ENCODE measurements around the gene MTHFR.

The MTHFR gene

DNA sequence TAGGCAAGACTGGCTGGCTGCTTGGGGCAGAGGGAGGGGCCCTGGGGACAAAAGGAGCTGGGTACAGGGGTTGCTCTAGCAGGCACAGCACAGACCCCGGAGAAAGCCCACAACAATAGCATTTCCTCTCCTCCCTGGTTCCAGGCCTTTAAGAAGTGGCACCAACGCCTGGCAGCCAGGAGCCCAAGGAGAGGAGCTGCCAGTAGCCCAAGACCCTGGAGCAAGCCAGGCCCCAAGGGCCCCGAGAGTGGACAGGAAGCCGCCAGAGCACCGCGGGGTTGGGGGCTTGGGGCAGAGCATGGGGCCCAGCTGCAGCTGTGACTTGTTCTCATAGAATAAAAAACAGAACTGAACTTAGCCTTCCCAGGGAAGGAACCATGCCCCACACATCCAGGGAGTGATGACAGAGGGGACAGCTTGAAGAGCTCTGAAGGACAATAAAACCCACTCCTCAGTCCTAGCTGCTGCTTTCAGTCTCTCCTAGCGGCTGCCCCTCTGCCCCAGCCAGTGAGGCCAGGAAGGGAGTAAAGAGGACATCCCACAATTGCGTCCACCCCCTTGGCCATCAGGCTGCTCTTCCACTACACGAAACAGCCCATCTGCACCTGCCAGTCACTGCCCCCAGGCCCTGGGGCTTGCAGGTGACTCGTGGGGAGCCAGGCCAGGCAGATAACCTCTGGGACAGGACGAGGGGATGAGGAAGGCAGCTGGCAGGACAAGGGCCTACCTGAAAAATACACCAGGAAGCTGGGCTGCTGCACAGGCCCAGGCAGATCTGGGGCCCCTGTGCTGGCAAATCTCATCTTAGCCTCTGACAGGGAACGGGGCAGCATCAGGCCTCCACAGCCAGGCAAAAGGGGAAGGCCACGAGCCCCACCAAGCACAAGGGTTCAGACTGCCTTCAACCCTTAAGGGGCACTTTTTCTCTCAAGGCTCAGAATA is 16.4 kb downstream of the MTHFR start:
- no peak for FAIRE-seq
- TF ChIP-seq, protein P1, sequence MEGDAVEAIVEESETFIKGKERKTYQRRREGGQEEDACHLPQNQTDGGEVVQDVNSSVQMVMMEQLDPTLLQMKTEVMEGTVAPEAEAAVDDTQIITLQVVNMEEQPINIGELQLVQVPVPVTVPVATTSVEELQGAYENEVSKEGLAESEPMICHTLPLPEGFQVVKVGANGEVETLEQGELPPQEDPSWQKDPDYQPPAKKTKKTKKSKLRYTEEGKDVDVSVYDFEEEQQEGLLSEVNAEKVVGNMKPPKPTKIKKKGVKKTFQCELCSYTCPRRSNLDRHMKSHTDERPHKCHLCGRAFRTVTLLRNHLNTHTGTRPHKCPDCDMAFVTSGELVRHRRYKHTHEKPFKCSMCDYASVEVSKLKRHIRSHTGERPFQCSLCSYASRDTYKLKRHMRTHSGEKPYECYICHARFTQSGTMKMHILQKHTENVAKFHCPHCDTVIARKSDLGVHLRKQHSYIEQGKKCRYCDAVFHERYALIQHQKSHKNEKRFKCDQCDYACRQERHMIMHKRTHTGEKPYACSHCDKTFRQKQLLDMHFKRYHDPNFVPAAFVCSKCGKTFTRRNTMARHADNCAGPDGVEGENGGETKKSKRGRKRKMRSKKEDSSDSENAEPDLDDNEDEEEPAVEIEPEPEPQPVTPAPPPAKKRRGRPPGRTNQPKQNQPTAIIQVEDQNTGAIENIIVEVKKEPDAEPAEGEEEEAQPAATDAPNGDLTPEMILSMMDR (IDR thresholded peaks at IDR 0.05; ENCODE audit: insufficient read depth, missing control alignments): no peak
- no peak for DNase-seq (ENCODE audit: insufficient read length, low spot score)

DNA sequence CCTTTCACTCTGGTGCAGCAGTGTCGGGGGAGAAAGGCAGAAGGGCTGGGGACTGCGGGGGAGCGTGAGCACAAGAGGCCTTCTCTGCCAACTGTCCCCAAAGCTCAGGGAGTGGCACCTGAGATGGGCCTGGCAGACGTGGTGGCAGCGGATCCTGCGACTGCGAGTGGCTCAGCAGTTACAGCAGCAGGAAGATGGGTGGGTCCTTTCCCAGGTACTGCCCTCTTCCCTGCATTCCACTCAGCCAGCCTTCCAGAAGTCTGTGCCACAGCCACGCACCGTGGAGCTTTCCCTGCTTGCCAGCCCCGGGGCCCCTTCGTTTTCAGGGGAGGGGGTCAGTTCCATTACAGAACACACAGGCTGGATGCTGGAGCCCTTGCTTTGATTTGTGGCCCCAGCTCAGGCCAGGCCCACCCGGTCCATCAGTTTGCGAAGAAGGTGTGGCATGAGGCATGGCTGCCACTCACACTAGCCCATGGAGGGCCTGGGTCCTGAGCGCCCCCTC is 17.2 kb downstream of the MTHFR start:
- FAIRE-seq (no peak), DNase-seq (ENCODE audit: insufficient read length, low spot score) (no peak)
- TF ChIP-seq, protein P1 (IDR thresholded peaks at IDR 0.05; ENCODE audit: insufficient read depth, missing control alignments): no peak

DNA sequence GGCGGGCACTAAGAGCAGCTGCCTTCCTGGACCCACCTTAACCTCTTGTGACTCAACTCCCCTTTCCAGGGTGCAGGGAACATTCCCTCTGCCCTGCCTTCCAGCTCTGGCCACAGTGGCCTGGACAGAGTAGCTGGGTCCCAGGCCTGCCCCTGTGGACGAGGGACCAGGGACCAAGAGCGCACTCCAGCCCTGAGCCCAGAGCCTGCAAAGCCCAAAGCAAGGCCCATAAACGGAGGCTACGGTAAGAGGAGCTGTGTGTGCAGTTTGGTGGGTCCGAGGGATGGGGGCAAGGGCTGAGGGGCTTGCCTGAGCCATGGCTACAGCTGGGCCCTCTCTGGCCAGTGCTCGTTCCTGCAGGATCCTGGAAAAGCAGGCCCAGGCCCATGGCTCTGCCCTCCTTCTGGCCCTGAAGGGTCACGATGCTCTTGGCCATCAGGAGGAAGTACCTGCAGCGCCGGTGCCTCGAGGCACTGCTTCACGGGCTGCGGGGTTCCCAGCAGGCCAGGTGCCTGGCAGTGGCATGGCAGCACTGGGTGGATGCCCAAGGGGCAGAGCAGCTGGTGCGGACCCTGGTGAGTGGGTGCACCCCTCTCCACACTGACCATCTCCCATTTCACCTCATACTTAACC is 17.8 kb downstream of the MTHFR start:
- FAIRE-seq (no peak), DNase-seq (ENCODE audit: insufficient read length, low spot score) (no peak)
- TF ChIP-seq, protein P1 (IDR thresholded peaks at IDR 0.05; ENCODE audit: insufficient read depth, missing control alignments): no peak

DNA sequence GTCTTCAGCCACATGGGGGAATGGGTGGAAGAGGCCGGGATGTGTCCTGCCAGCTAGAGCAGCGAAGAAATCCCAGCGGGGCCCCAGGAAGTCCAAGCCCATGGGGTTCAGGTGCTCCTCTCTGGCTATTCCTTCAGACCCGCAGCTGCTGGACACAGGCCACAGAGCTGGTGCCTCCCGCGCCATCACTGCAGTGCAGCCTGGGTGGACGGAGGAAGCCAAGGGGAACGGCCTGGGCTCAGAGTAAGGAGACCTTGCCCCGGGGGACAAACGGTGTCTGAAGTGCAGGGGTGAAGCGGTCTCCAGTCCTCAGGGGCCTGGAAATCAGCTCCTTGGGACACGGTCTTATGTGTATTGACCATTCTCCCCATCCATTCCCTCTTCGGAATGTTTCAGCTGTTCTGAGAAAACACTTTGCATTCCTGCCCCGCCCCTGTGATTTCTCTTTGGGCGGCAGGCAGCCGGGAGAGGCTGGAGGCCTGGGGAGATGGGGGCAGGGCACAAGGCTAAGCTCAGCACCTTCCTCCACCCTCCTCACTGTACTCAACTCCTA is 18.4 kb downstream of the MTHFR start:
- TF ChIP-seq, protein P1 (IDR thresholded peaks at IDR 0.05; ENCODE audit: insufficient read depth, missing control alignments): no peak

DNA sequence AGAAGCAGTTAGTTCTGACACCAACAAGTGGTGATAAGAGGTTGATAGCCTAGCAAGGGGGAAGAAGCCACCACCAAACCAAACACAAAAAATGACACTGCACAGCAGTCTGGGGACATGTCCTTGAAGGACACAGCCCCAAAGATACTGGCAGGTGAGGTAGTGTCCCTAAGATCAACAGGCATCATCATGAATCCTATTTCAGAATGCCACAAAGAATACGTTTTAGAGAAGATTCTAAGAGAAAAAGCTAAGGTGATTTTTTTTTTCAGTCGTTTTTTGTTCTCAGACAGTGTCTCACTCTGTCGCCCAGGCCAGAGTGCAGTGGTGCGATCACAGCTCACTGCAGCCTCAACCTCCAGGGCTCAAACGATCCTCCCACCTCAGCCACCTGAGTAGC is 19.6 kb downstream of the MTHFR start:
- TF ChIP-seq, protein P1 (IDR thresholded peaks at IDR 0.05; ENCODE audit: insufficient read depth, missing control alignments): no peak
- no peak for FAIRE-seq
- no peak for DNase-seq (ENCODE audit: insufficient read length, low spot score)

More for the DNA sequence above, 18.4 kb downstream of the MTHFR start:
- DNase-seq (ENCODE audit: insufficient read length, low spot score) (no peak), FAIRE-seq (no peak)

DNA sequence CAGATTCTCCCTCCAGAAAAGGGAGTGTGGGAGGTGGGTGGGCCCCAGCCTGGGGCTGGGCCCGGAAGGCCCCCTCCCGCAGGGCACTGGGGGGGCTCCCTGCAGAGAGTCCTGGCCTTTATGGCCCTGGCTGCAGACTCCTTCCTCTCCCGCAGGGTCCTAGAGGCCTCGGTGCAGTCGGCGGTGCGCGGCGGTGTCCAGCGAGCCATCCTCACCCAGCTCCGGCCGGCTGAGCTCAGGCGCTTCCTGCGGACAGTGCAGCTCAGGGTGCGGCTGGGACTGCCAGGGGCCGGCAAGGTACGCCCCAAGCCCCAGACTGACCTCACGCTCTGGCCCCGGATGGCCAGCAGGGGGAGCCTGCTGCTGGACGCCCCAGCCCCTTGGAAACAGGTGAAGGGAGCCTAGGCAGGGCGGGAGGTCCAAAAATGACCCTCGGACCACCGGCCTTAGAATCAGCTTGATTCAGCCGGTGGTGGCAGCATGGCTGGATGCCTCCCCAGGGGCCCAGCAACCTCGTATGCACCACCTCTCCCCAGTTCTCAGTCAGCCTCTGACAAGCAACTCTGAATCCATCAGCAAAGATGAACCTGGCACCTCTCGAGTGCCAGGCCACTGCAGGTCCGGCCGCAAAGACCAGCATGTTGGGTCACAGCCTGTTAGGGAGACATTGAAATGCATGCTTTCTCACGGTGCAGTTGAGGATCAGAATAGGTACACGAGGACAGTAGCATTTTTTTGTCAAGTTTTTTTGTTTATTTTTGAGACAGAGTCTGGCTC is 20.6 kb downstream of the MTHFR start:
- TF ChIP-seq, protein P1 (IDR thresholded peaks at IDR 0.05; ENCODE audit: insufficient read depth, missing control alignments): peak; percentile 50
- DNase-seq (ENCODE audit: insufficient read length, low spot score) (peak; percentile 43), FAIRE-seq (no peak)

All from D721Med (cell line).